Endothelial cell of umbilical vein (primary cell): ENCODE measurements around the gene DLEC1. TPM values are rescaled to one million over a fixed set of nuclear protein-coding genes. Genes with fewer than 3 reads are reported as not detected.
A peak's percentile ranks its signal among the peaks of the same experiment; 100 is the strongest.

ENCODE experiments used
- BruUV-seq: library from RNA; stranded (reverse); fragments of 400-500 nt; replicated peaks from 2 replicates; lab custom pipeline; 2021; lab: Mats Ljungman, UMichigan
- CTCF ChIA-PET: fragments of 300-600, 350-600 bp; sonication (Branson Sonifier 250); formaldehyde crosslinking; loops from one replicate; lab custom pipeline; 2021; ENCODE audit warnings: antibody characterized with exemption, inconsistent platforms; lab: Charles Lee
- POLR2A ChIA-PET: fragments of 300-600, 350-600 bp; sonication (Branson Sonifier 250); formaldehyde crosslinking; loops from one replicate; lab custom pipeline; 2021; ENCODE audit warnings: antibody characterized with exemption, inconsistent platforms; lab: Charles Lee
- DNase-seq: peaks from one replicate; pipeline ENCODE4 v3.0.0-alpha.2; 2011; ENCODE audit warnings: low read depth, low spot score
- FAIRE-seq: peaks from 2 replicates; lab custom pipeline; 2011; peaks lifted over from hg19 to GRCh38; lab: Jason Lieb, UNC
- H2AFZ ChIP-seq: 2 replicates; pipeline ENCODE4 v1.6.0; 2012; ENCODE audit warnings: low read depth, low read length, control low read depth, inconsistent platforms
- H3K27ac ChIP-seq: 2 replicates; pipeline ENCODE4 v1.5.1; 2011; ENCODE audit warnings: low read depth, mild to moderate bottlenecking, control low read depth, low read length, moderate library complexity; ENCODE audit not compliant: insufficient read depth
- H3K27me3 ChIP-seq, 2 experiments: 2 replicates each; pipeline versions ENCODE4 v1.6.0 to v1.6.1; 2011; ENCODE audit warnings: low read length in 2 of 2, mixed read lengths in 1 of 2; ENCODE audit not compliant: control insufficient read depth in 2 of 2, insufficient read depth in 2 of 2
- H3K36me3 ChIP-seq, 2 experiments: 2 replicates in 1 of 2; 3 replicates in 1 of 2; pipeline ENCODE4 v1.5.1; 2011; ENCODE audit warnings: low read length in 2 of 2, mild to moderate bottlenecking in 1 of 2, moderate library complexity in 1 of 2; ENCODE audit not compliant: control insufficient read depth in 2 of 2, insufficient read depth in 2 of 2; ENCODE audit errors: extremely low read depth in 1 of 2
- H3K4me1 ChIP-seq: 3 replicates; pipeline ENCODE4 v1.5.1; 2011; ENCODE audit warnings: mild to moderate bottlenecking, low read length; ENCODE audit not compliant: control insufficient read depth, insufficient read depth; ENCODE audit errors: extremely low read depth
- H3K4me2 ChIP-seq: 2 replicates; pipeline ENCODE4 v1.6.1; 2011; ENCODE audit warnings: low read length, control low read depth, mixed read lengths; ENCODE audit not compliant: insufficient read depth
- H3K4me3 ChIP-seq, 3 experiments: fragments of 200-600 bp in 1 of 3; sonication (generic), shearing (Covaris generic) in 1 of 3; replicated peaks in 1 of 3; 2 replicates each; pipeline ENCODE4 v1.5.1; 2011 to 2016; ENCODE audit warnings: control low read depth in 3 of 3, low read length in 3 of 3, mild to moderate bottlenecking in 2 of 3, inconsistent platforms in 1 of 3, low read depth in 1 of 3, moderate library complexity in 1 of 3; ENCODE audit not compliant: insufficient read depth in 1 of 3
- H3K79me2 ChIP-seq: 2 replicates; pipeline ENCODE4 v1.6.0; 2012; ENCODE audit warnings: low read length, inconsistent platforms; ENCODE audit not compliant: control insufficient read depth, insufficient read depth
- H3K9ac ChIP-seq: replicated peaks from 2 replicates; pipeline ENCODE3; 2011; ENCODE audit warnings: low read length, control low read depth; ENCODE audit not compliant: insufficient read depth; ENCODE audit errors: extremely low read depth
- H3K9me1 ChIP-seq: replicated peaks from 3 replicates; pipeline ENCODE4 v1.6.0; 2011; ENCODE audit warnings: mild to moderate bottlenecking, low read length; ENCODE audit not compliant: control insufficient read depth, insufficient read depth; ENCODE audit errors: extremely low read depth
- H3K9me3 ChIP-seq: replicated peaks from 2 replicates; pipeline ENCODE4 v1.5.1; 2012; ENCODE audit warnings: low read length, inconsistent platforms; ENCODE audit not compliant: control insufficient read depth, insufficient read depth
- H4K20me1 ChIP-seq: replicated peaks from 2 replicates; pipeline ENCODE3; 2011; ENCODE audit warnings: mild to moderate bottlenecking, low read length; ENCODE audit not compliant: control insufficient read depth, insufficient read depth; ENCODE audit errors: extremely low read depth
- CTCF ChIP-seq, 2 donors: IDR thresholded peaks; 1 replicate in 1 of 2; 2 replicates in 1 of 2; pipeline ENCODE4 v1.5.1; 2011; ENCODE audit warnings: low read length in 2 of 2, mild to moderate bottlenecking in 2 of 2, moderate library complexity in 2 of 2, control low read depth in 1 of 2, inconsistent platforms in 1 of 2, low read depth in 1 of 2; ENCODE audit not compliant: insufficient read depth in 1 of 2; ENCODE audit errors: extremely low read depth in 1 of 2
- EZH2 ChIP-seq: IDR thresholded peaks from 2 replicates; pipeline ENCODE4 v1.6.1; 2012; ENCODE audit warnings: borderline replicate concordance, low read depth, mild to moderate bottlenecking, moderate library complexity, low read length, inconsistent platforms; ENCODE audit not compliant: severe bottlenecking
- GATA2 ChIP-seq: IDR thresholded peaks from 2 replicates; pipeline ENCODE4 v1.7.0; 2011; ENCODE audit warnings: low read depth, mild to moderate bottlenecking, moderate library complexity, mixed read lengths, low read length; ENCODE audit not compliant: insufficient read length, insufficient read depth
- JUN ChIP-seq: IDR thresholded peaks from 2 replicates; pipeline ENCODE4 v1.6.1; 2011; ENCODE audit warnings: borderline replicate concordance, low read depth; ENCODE audit not compliant: insufficient read length, insufficient read depth
- MAX ChIP-seq: IDR thresholded peaks from 2 replicates; pipeline ENCODE4 v1.6.1; 2011; ENCODE audit not compliant: insufficient read depth, insufficient read length
- POLR2AphosphoS5 ChIP-seq: IDR thresholded peaks from 2 replicates; pipeline ENCODE4 v1.6.1; 2012; ENCODE audit warnings: low read depth, mild to moderate bottlenecking, control low read depth, low read length, moderate library complexity; ENCODE audit not compliant: insufficient read depth
- dilution Hi-C: fragments of 300-500 bp; cut with MboI; formaldehyde crosslinking; loops from one replicate; pipeline ENCODE4 v1.15.0; 2019; ENCODE audit warnings: low sequenced_read_pairs; ENCODE audit not compliant: extremely low pct_ligation_motif_present
- intact Hi-C: fragments of 100-400 bp; cut with micrococcal nuclease; formaldehyde crosslinking; loops from one replicate; pipeline ENCODE4 v1.10.0; 2022
- polyA plus RNA-seq, 4 experiments: library from polyadenylated mRNA; depleted of rRNA in 3 of 4; stranded (reverse) in 3 of 4; unstranded in 1 of 4; fragments of >200 nt; gene quantifications; 2 replicates each; pipeline versions ENCODE4 v1.2.1 to v1.2.3, GENCODE V29; 2011 to 2012; ENCODE audit warnings: missing spikeins in 1 of 4
- total RNA-seq: library from RNA; stranded (reverse); gene quantifications from 2 replicates; pipeline ENCODE4 v1.2.3, GENCODE V29; 2021

DLEC1 gene
- total and polyA plus RNA-seq, 2 donors (not counting 3 experiments of a cell fraction or from before 2014, with no cell fraction given): not detected

GRCh38 chr3:38137615-38138348, 98.8 kb downstream of the DLEC1 start:
- TF ChIP-seq EZH2 (no peak), CTCF (IDR thresholded peaks at IDR 0.05; ENCODE audit: extremely low read depth in 1 of 2, insufficient read depth in 1 of 2, low read depth in 1 of 2, low read length in 2 of 2) (no peak), POLR2AphosphoS5 (no peak), MAX (no peak), JUN (no peak), GATA2 (no peak)
- CTCF ChIA-PET: interaction anchor here (0.8 to 4.5 kb wide), 10 partner anchors 13 to 358 kb away, joined by 3 to 43 read pairs (median 7); partner anchors contain the start of genes ACVR2B, EXOG, OXSR1 and XYLB
- intact Hi-C loops: loop anchor here (1.0 to 10.0 kb wide), 10 partner anchors 28 to 517 kb away; partner anchors contain the start of genes EXOG, OXSR1 and XYLB
- BruUV-seq: TSS peak; percentile 72
- Histone ChIP-seq H3K4me3 (peak overlapping the region; percentile 67 to 77 (median 71)), H3K36me3 (peaks cover 0 to 21% of the 10 kb centered on the region in 2 experiments), H3K9ac (peak overlapping the region; percentile 61), H3K9me1 (no peaks in the 10 kb centered on the region), H3K27ac (peak overlapping the region; percentile 45), H3K4me2 (peak overlapping the region; percentile 62), H3K79me2 (peaks cover 11% of the 10 kb centered on the region), H4K20me1 (no peaks in the 10 kb centered on the region), H3K9me3 (no peaks in the 10 kb centered on the region), H3K27me3 (no peaks in the 10 kb centered on the region), H2AFZ (peak overlapping the region; percentile 98), H3K4me1 (peaks cover 24% of the 10 kb centered on the region)
- DNase-seq (peak; percentile 26), FAIRE-seq (peak; percentile 55)
- POLR2A ChIA-PET: interaction anchor here (2.6 kb wide), 1 partner anchor 27 kb away, joined by 22 read pairs; the partner anchor contains the start of gene OXSR1
- dilution Hi-C loops: no loop called here
